ENCODE measurements around the gene C18orf63.

- TF ChIP-seq, protein P1, sequence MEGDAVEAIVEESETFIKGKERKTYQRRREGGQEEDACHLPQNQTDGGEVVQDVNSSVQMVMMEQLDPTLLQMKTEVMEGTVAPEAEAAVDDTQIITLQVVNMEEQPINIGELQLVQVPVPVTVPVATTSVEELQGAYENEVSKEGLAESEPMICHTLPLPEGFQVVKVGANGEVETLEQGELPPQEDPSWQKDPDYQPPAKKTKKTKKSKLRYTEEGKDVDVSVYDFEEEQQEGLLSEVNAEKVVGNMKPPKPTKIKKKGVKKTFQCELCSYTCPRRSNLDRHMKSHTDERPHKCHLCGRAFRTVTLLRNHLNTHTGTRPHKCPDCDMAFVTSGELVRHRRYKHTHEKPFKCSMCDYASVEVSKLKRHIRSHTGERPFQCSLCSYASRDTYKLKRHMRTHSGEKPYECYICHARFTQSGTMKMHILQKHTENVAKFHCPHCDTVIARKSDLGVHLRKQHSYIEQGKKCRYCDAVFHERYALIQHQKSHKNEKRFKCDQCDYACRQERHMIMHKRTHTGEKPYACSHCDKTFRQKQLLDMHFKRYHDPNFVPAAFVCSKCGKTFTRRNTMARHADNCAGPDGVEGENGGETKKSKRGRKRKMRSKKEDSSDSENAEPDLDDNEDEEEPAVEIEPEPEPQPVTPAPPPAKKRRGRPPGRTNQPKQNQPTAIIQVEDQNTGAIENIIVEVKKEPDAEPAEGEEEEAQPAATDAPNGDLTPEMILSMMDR (IDR thresholded peaks at IDR 0.05), result no peak
- TF ChIP-seq SIN3A (IDR thresholded peaks at IDR 0.05; ENCODE audit: borderline replicate concordance, insufficient read depth, low read depth, low read length) (no peak), REST (IDR thresholded peaks at IDR 0.05; ENCODE audit: insufficient read depth in 1 of 2, low read depth in 2 of 2, low read length in 1 of 2) (no peak)
These were observed 42.2 kb upstream of the C18orf63 start for GRCh38 chr18:74273394-74273793.

All from Panc1 (cell line).